Spleen (tissue), 7 donors: ENCODE results near the gene SPIRE1.

Experiments
- CTCF ChIP-seq, 11 experiments: fragments of 200-600 bp in 7 of 11; fragments of 450-650 bp in 4 of 11; sonication (generic) in 4 of 11; IDR thresholded peaks in 8 of 11; conservative IDR thresholded peaks in 3 of 11; 1 replicate in 7 of 11; 2 replicates in 4 of 11; pipeline versions ENCODE4 v1.4.0 to v1.8.0; 2016 to 2021; ENCODE audit warnings: antibody characterized with exemption in 11 of 11, inconsistent platforms in 4 of 11, mild to moderate bottlenecking in 1 of 11
- POLR2AphosphoS5 ChIP-seq, 3 donors: sonication (generic); formaldehyde crosslinking; IDR thresholded peaks; one replicate each; pipeline ENCODE4 v1.5.1; 2017; ENCODE audit warnings: antibody characterized with exemption in 3 of 3
- donor health status: DM: no; HTN: no; CAD: no; lungs with moderate emphysema.
- donor health status: DM: no; HTN: no; CAD: no.
- donor health status: DM: no; HTN: no; CAD: no.

GRCh38 chr18:12438257-12438656 is 219.7 kb downstream of the SPIRE1 start:
- TF ChIP-seq CTCF (IDR thresholded peaks at IDR 0.05 in 8 of 11, conservative IDR thresholded peaks at IDR 0.05 in 3 of 11) (no peak), POLR2AphosphoS5 (IDR thresholded peaks at IDR 0.05) (no peak)
